Neural cell (in vitro differentiated cells): ENCODE results near the gene CITED2.

Experiments
- EP300 ChIP-seq: fragments of 450-650 bp; conservative IDR thresholded peaks from 2 replicates; pipeline ENCODE4 v1.6.1; 2014; ENCODE audit warnings: antibody characterized with exemption, mild to moderate bottlenecking, moderate library complexity; ENCODE audit not compliant: poor library complexity, severe bottlenecking
- EZH2 ChIP-seq: fragments of 200-600, 300-800 bp; shearing (Covaris generic), sonication (generic); IDR thresholded peaks from 2 replicates; pipeline ENCODE4 v1.6.1; 2014; ENCODE audit warnings: antibody characterized with exemption, low read length, borderline replicate concordance, mild to moderate bottlenecking; ENCODE audit not compliant: insufficient read depth, poor library complexity, severe bottlenecking
- RAD21 ChIP-seq: fragments of 450-650 bp; conservative IDR thresholded peaks from 2 replicates; pipeline ENCODE4 v1.6.1; 2014; ENCODE audit warnings: antibody characterized with exemption, mild to moderate bottlenecking, moderate library complexity
- SMC3 ChIP-seq: fragments of 450-650 bp; conservative IDR thresholded peaks from 2 replicates; pipeline ENCODE4 v1.6.1; 2014; ENCODE audit warnings: antibody characterized with exemption, mild to moderate bottlenecking, moderate library complexity; ENCODE audit not compliant: poor library complexity
- TAF1 ChIP-seq: IDR thresholded peaks from 2 replicates; pipeline ENCODE4 v1.6.1; 2012; ENCODE audit warnings: low read depth
- TF ChIP-seq, protein P1 (sequence below): fragments of 450-650 bp; IDR thresholded peaks from 2 replicates; pipeline ENCODE4 v1.5.1; 2014; ENCODE audit warnings: antibody characterized with exemption, mild to moderate bottlenecking, moderate library complexity; ENCODE audit not compliant: poor library complexity, severe bottlenecking

DNA sequence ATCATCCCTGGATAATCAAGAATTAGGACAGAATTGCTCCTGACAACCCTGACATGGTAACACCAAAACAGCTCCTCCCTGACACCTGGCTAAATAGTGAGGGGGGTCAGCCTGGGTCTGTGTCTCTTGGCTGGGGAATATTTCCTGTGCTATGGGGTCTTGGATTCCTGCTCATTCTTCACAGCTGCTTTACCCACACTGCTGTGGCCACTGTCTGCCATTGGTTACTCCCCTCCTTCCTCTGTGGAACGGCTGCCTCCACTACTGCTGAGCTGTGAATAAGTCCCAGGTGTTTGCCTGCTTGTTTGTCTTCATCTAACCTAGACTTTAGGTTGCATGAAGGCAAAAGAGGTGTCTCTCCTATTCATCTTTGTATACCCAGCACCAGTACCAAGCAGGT is 48.8 kb downstream of the CITED2 start:
- TF ChIP-seq, protein P1, sequence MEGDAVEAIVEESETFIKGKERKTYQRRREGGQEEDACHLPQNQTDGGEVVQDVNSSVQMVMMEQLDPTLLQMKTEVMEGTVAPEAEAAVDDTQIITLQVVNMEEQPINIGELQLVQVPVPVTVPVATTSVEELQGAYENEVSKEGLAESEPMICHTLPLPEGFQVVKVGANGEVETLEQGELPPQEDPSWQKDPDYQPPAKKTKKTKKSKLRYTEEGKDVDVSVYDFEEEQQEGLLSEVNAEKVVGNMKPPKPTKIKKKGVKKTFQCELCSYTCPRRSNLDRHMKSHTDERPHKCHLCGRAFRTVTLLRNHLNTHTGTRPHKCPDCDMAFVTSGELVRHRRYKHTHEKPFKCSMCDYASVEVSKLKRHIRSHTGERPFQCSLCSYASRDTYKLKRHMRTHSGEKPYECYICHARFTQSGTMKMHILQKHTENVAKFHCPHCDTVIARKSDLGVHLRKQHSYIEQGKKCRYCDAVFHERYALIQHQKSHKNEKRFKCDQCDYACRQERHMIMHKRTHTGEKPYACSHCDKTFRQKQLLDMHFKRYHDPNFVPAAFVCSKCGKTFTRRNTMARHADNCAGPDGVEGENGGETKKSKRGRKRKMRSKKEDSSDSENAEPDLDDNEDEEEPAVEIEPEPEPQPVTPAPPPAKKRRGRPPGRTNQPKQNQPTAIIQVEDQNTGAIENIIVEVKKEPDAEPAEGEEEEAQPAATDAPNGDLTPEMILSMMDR: no peak
- TF ChIP-seq EZH2 (no peak), EP300 (no peak), SMC3 (no peak), RAD21 (no peak), TAF1 (no peak)
